ENCODE measurements around the gene CCL4L2.

GRCh38 chr17:36185416-36185815 lies 25.4 kb upstream of the CCL4L2 start:
- no peak for TF ChIP-seq CTCF (IDR thresholded peaks at IDR 0.05; ENCODE audit: borderline replicate concordance, extremely low read depth, low read length, poor library complexity, severe bottlenecking)
- no peak for TF ChIP-seq EZH2 (IDR thresholded peaks at IDR 0.05; ENCODE audit: borderline replicate concordance, low read depth, low read length, severe bottlenecking)
